Astrocyte of the spinal cord (primary cell): ENCODE measurements around the gene EPG5.
"Not testable (repeated sequence)": the region's sequence is repeated elsewhere in the genome, so short reads cannot be mapped to it uniquely, and the experiment has no call there.

ENCODE experiments used
- DNase-seq: peaks from one replicate; pipeline ENCODE4 v3.0.0; 2011; ENCODE audit warnings: low read depth, low spot score
- H3K4me3 ChIP-seq: 2 replicates; pipeline ENCODE4 v1.5.1; 2011; ENCODE audit warnings: low read depth, mild to moderate bottlenecking, low read length, moderate library complexity
- CTCF ChIP-seq: IDR thresholded peaks from 2 replicates; pipeline ENCODE4 v1.5.1; 2012; ENCODE audit warnings: low read depth, mild to moderate bottlenecking, low read length, inconsistent platforms
- in situ Hi-C: cut with HindIII; loops from 2 replicates; pipeline ENCODE4 v1.10.0; 2017; ENCODE audit warnings: low sequenced_read_pairs

Gene EPG5

DNA sequence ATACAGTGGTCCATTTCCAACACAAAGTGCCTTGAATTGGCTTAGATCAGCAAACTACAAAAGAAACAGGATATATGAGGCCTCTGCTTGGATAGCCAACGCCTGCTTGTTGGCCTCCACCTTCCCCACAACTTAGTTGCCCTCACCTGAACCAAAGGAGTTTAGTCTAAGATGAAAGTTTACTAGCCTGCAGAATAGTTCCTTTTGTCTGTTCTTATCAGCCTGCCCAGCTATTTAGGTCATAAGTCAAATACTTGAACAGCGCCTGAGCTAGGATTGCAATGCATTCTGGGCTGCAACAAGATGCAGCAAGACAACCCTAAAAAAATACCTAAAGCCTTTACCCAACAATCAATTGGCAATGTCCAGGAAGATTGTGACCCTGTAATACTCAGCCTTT, 13.1 kb upstream of the EPG5 start:
- no peak overlapping the region for H3K4me3 ChIP-seq
- TF ChIP-seq CTCF = no peak
- no peak for DNase-seq
- in situ Hi-C loops = no loop called here

- H3K4me3 ChIP-seq = no peak overlapping the region
- no peak for DNase-seq
- TF ChIP-seq CTCF = no peak
- in situ Hi-C loops = no loop called here
Measured at GRCh38 chr18:45978084-45978483, 11.0 kb upstream of the EPG5 start.

- TF ChIP-seq CTCF = no peak
- no peak for DNase-seq
- no peak overlapping the region for H3K4me3 ChIP-seq
- in situ Hi-C loops = no loop called here
Measured at GRCh38 chr18:45976974-45977373, 9.8 kb upstream of the EPG5 start.

DNA sequence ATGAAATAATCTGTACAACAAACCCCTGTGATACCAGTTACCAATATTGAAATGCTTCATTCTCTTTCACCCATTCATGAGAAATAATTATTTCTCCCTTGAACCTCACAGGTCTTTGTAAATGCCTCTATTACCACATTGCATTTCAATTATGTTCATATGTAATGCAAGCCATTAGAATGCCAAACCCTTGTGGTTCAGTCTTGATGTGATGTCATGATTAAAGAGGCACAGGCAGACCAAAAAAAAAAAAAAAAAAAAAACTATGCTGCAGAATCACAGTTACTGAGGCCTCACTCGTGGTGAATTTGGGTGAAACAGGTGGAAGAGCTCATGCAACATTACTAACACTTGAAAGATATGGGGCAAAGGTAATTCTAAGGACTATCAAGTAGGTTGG, 9.4 kb upstream of the EPG5 start:
- in situ Hi-C loops = no loop called here
- TF ChIP-seq CTCF = no peak
- DNase-seq = peak; percentile 28
- no peak overlapping the region for H3K4me3 ChIP-seq

- TF ChIP-seq CTCF = peak; percentile 78
- peak; percentile 85 for DNase-seq
- no peak overlapping the region for H3K4me3 ChIP-seq
- in situ Hi-C loops = no loop called here
Measured at GRCh38 chr18:45974088-45974536, 7.0 kb upstream of the EPG5 start.

DNA sequence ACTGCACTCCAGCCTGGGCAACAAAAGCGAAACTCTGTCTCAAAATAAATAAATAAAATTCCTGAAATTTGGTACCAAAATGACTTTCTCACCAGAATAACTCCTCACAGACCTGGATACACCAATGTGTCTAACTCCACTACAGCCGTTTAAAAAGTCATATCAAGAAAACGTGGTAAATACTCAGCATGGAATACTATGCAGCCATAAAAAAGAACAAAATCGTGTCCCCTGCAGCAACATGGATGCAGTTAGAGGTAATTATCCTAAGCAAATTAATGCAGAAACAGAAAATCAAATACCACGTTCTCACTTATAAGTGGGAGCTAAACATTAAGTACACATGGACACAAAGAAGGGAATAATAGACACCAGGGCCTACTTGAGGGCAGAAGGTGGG, 2.2 kb downstream of the EPG5 start:
- H3K4me3 ChIP-seq, DNase-seq, in situ Hi-C loops: not testable (repeated sequence)

- no peak overlapping the region for H3K4me3 ChIP-seq
- DNase-seq = peak; percentile 67
- in situ Hi-C loops = no loop called here
- TF ChIP-seq CTCF = no peak
Measured at GRCh38 chr18:45962866-45963265, 4.3 kb downstream of the EPG5 start.
